ENCODE measurements around the gene OR51A7.

GRCh38 chr11:4881188-4881587 lies 22.4 kb upstream of the OR51A7 start:
- TF ChIP-seq CTCF (IDR thresholded peaks at IDR 0.05) (no peak), POLR2A (IDR thresholded peaks at IDR 0.05) (no peak)
